K562 (cell line): ENCODE measurements around the gene TBX3. TPM values are rescaled to one million over a fixed set of nuclear protein-coding genes. Genes with fewer than 3 reads are reported as not detected.
A peak's percentile ranks its signal among the peaks of the same experiment; 100 is the strongest.

ENCODE experiments used
- ATAC-seq: fragments of 200-7000 bp; cut with Tn5 transposase; 3 replicates; pipeline ENCODE4 v1.9.1; 2020; ENCODE audit warnings: moderate library complexity
- BruUV-seq: library from RNA; stranded (reverse); fragments of 400-500 nt; replicated peaks from 2 replicates; lab custom pipeline; 2021; lab: Mats Ljungman, UMichigan
- CTCF ChIA-PET: fragments of 300-600 bp; formaldehyde crosslinking; extraction: SDS; loops from one replicate; lab custom pipeline; 2021; ENCODE audit warnings: low intra/inter-chr PET ratio; lab: Yijun Ruan, JAX
- POLR2A ChIA-PET: fragments of 300-600, 350-650 bp; sonication (Branson Sonifier 250); formaldehyde crosslinking; extraction: SDS; loops from one replicate; lab custom pipeline; 2021; ENCODE audit warnings: antibody characterized with exemption, inconsistent platforms; lab: Yijun Ruan, JAX
- DNase-seq, 4 experiments: peaks; one replicate each; pipeline versions ENCODE4 v3.0.0 to v3.0.0-alpha.2; 2011 to 2018; ENCODE audit warnings: low spot score in 3 of 4, mixed read lengths in 3 of 4; ENCODE audit errors: extremely low read depth in 1 of 4
- FAIRE-seq: peaks from 2 replicates; lab custom pipeline; 2011; peaks lifted over from hg19 to GRCh38; lab: Jason Lieb, UNC
- H2AFZ ChIP-seq: 2 replicates; pipeline ENCODE4 v1.6.0; 2011; ENCODE audit warnings: low read depth, low read length, control low read depth, inconsistent platforms
- H3K27ac ChIP-seq: fragments of 200-600 bp; 3 replicates; pipeline ENCODE4 v1.8.0; 2011; ENCODE audit warnings: low read depth, mild to moderate bottlenecking, control low read depth, inconsistent platforms, low read length, moderate library complexity, mixed read lengths; ENCODE audit errors: extremely low read depth
- H3K27me3 ChIP-seq, 2 experiments: fragments of 300-600 bp in 1 of 2; 2 replicates in 1 of 2; 3 replicates in 1 of 2; pipeline versions ENCODE4 v1.6.0 to v1.8.0; 2011; ENCODE audit warnings: inconsistent platforms in 2 of 2, low read length in 2 of 2, mild to moderate bottlenecking in 1 of 2, mixed read lengths in 1 of 2, moderate library complexity in 1 of 2; ENCODE audit not compliant: control insufficient read depth in 2 of 2, insufficient read depth in 2 of 2
- H3K36me3 ChIP-seq: fragments of 300-600 bp; 3 replicates; pipeline ENCODE4 v1.8.0; 2011; ENCODE audit warnings: mild to moderate bottlenecking, low read length, inconsistent platforms; ENCODE audit not compliant: control insufficient read depth, insufficient read depth
- H3K4me1 ChIP-seq, 2 experiments: fragments of 200-600 bp in 1 of 2; replicated peaks in 1 of 2; 2 replicates in 1 of 2; 3 replicates in 1 of 2; pipeline versions ENCODE4 v1.5.1 to v1.8.0; 2011; ENCODE audit warnings: inconsistent platforms in 2 of 2, low read length in 2 of 2, mild to moderate bottlenecking in 1 of 2, mixed read lengths in 1 of 2, moderate library complexity in 1 of 2; ENCODE audit not compliant: control insufficient read depth in 2 of 2, insufficient read depth in 2 of 2
- H3K4me2 ChIP-seq: 2 replicates; pipeline ENCODE4 v1.6.1; 2011; ENCODE audit warnings: low read length, control low read depth, inconsistent platforms, mixed read lengths; ENCODE audit not compliant: insufficient read depth
- H3K4me3 ChIP-seq: fragments of 200-600 bp; sonication (generic), shearing (Covaris generic); 2 replicates; pipeline ENCODE4 v1.5.1; 2016; ENCODE audit warnings: control low read depth, inconsistent platforms
- H3K79me2 ChIP-seq: fragments of 200-600 bp; 3 replicates; pipeline ENCODE4 v1.8.0; 2011; ENCODE audit warnings: low read length, inconsistent platforms; ENCODE audit not compliant: control insufficient read depth, insufficient read depth
- H3K9ac ChIP-seq, 2 experiments: 2 replicates each; pipeline versions ENCODE4 v1.6.0 to v1.6.1; 2011; ENCODE audit warnings: low read depth in 2 of 2, low read length in 2 of 2, control low read depth in 1 of 2, inconsistent platforms in 1 of 2, mild to moderate bottlenecking in 1 of 2, mixed read lengths in 1 of 2; ENCODE audit not compliant: insufficient read depth in 1 of 2
- H3K9me1 ChIP-seq: one replicate; pipeline ENCODE4 v1.6.0; 2011; ENCODE audit warnings: inconsistent platforms, mild to moderate bottlenecking, low read length, moderate library complexity; ENCODE audit not compliant: control insufficient read depth, insufficient read depth
- H3K9me3 ChIP-seq: replicated peaks from 2 replicates; pipeline ENCODE4 v1.5.1; 2011; ENCODE audit warnings: low read depth, low read length, inconsistent platforms; ENCODE audit not compliant: control insufficient read depth, insufficient read depth
- H4K20me1 ChIP-seq: replicated peaks from 2 replicates; pipeline ENCODE4 v1.6.1; 2011; ENCODE audit warnings: low read length, inconsistent platforms, mixed read lengths; ENCODE audit not compliant: control insufficient read depth, insufficient read depth
- HNRNPL ChIP-seq: fragments of 200-400 bp; formaldehyde crosslinking; IDR thresholded peaks from 2 replicates; pipeline ENCODE4 v1.6.1; 2017; ENCODE audit warnings: low read depth, mild to moderate bottlenecking, low read length
- RAD21 ChIP-seq, 2 experiments: fragments of 250-450 bp in 1 of 2; fragments of 450-650 bp in 1 of 2; sonication (Bioruptor Pico) in 1 of 2; formaldehyde crosslinking in 1 of 2; IDR thresholded peaks in 1 of 2; conservative IDR thresholded peaks in 1 of 2; 2 replicates each; pipeline versions ENCODE4 v1.4.0 to v1.8.0; 2020 to 2022; ENCODE audit warnings: mild to moderate bottlenecking in 2 of 2, moderate library complexity in 1 of 2
- SUPT5H ChIP-seq: fragments of 450-650 bp; IDR thresholded peaks from 2 replicates; pipeline ENCODE4 v1.6.1; 2016
- WGBS: fragments of 100-300 bp; shearing (Covaris generic); methylation state at CpG from one replicate; pipeline ENCODE4 v1.1.6; 2016; ENCODE audit warnings: low coverage, mixed read lengths; ENCODE audit not compliant: insufficient coverage; ENCODE audit errors: missing lambda C conversion rate; 5-methylcytosine and 5-hydroxymethylcytosine counted together
- in situ Hi-C: fragments of 300-500 bp; cut with MboI; formaldehyde crosslinking; loops from 4 replicates; pipeline ENCODE4 v1.15.0; 2018; ENCODE audit warnings: inconsistent platforms, mixed read lengths
- intact Hi-C: fragments of 100-400 bp; cut with micrococcal nuclease; formaldehyde crosslinking; loops from 2 replicates; pipeline ENCODE4 v1.14.2; 2022
- polyA plus RNA-seq, 8 experiments: library from polyadenylated mRNA; depleted of rRNA in 4 of 8; stranded (reverse) in 5 of 8; unstranded in 3 of 8; fragments of >200 nt; fragmentation: Nextera tagmentation in 2 of 8; fragmentation: Illumina TruSeq in 1 of 8; extraction: Ambion mirVana in 2 of 8; extraction: Trizol in 1 of 8; gene quantifications; 2 replicates each; pipeline versions ENCODE4 v1.2.1 to v1.2.3, GENCODE V29; 2011 to 2014; ENCODE audit warnings: inconsistent platforms in 1 of 8, missing spikeins in 1 of 8
- total RNA-seq, 7 experiments: library from RNA; depleted of rRNA in 6 of 7; stranded (reverse); fragments of >200 nt in 6 of 7; fragmentation: Illumina TruSeq in 2 of 7; extraction: Trizol in 2 of 7; gene quantifications; 2 replicates each; pipeline versions ENCODE4 v1.2.1 to v1.2.3, GENCODE V29; 2011 to 2021; ENCODE audit warnings: low replicate concordance in 1 of 7
- TF ChIP-seq, protein P1 (sequence below), 2 experiments: fragments of 450-650 bp; IDR thresholded peaks; 2 replicates each; pipeline ENCODE4 v1.6.1; 2016; ENCODE audit warnings: mild to moderate bottlenecking in 2 of 2, borderline replicate concordance in 1 of 2, low read depth in 1 of 2, moderate library complexity in 1 of 2
- TF ChIP-seq, protein P2 (sequence below), 3 experiments: IDR thresholded peaks in 2 of 3; conservative IDR thresholded peaks in 1 of 3; 2 replicates each; pipeline ENCODE4 v1.5.1; 2011 to 2012; ENCODE audit warnings: low read length in 3 of 3, mild to moderate bottlenecking in 3 of 3, control low read depth in 2 of 3, improper control_type of control experiment in 1 of 3, inconsistent platforms in 1 of 3, low read depth in 1 of 3, mixed read lengths in 1 of 3, moderate library complexity in 1 of 3; ENCODE audit not compliant: insufficient read depth in 2 of 3

Gene TBX3
- total and polyA plus RNA-seq, 9 of the 15 experiments (the other 6 are each of a cell fraction or from before 2014, with no cell fraction given), result 0.03 to 0.60 (median 0.19) TPM

- H3K36me3 ChIP-seq, result no peaks in the 10 kb centered on the region
- no peaks in the 10 kb centered on the region for H3K9me1 ChIP-seq
- H4K20me1 ChIP-seq, result no peaks in the 10 kb centered on the region
- H3K4me2 ChIP-seq, result no peak overlapping the region
- BruUV-seq, result no TSS peak
- WGBS, result 0% methylated on average over 15 of the region's 15 CpGs
- intact Hi-C loops (no loop called here), in situ Hi-C loops (no loop called here)
- H2AFZ ChIP-seq, result no peak overlapping the region
- no peaks in the 10 kb centered on the region for H3K9me3 ChIP-seq
- no peaks in the 10 kb centered on the region for H3K4me1 ChIP-seq
- no peaks in the 10 kb centered on the region for H3K79me2 ChIP-seq
- ChIA-PET POLR2A (no interaction called here), CTCF (interaction anchor here (0.8 kb wide), 1 partner anchor 657 kb away, joined by 3 read pairs; no protein-coding TSS in a partner anchor)
- no peak overlapping the region for H3K27ac ChIP-seq
- no peaks in the 10 kb centered on the region; a peak in 1 of 5 replicates for H3K27me3 ChIP-seq
- H3K4me3 ChIP-seq, result no peak overlapping the region
- H3K9ac ChIP-seq, result no peak overlapping the region
- DNase-seq, result peak in 1 of 4 experiments; percentile 34
- ATAC-seq, result no peak
- TF ChIP-seq, protein P1, sequence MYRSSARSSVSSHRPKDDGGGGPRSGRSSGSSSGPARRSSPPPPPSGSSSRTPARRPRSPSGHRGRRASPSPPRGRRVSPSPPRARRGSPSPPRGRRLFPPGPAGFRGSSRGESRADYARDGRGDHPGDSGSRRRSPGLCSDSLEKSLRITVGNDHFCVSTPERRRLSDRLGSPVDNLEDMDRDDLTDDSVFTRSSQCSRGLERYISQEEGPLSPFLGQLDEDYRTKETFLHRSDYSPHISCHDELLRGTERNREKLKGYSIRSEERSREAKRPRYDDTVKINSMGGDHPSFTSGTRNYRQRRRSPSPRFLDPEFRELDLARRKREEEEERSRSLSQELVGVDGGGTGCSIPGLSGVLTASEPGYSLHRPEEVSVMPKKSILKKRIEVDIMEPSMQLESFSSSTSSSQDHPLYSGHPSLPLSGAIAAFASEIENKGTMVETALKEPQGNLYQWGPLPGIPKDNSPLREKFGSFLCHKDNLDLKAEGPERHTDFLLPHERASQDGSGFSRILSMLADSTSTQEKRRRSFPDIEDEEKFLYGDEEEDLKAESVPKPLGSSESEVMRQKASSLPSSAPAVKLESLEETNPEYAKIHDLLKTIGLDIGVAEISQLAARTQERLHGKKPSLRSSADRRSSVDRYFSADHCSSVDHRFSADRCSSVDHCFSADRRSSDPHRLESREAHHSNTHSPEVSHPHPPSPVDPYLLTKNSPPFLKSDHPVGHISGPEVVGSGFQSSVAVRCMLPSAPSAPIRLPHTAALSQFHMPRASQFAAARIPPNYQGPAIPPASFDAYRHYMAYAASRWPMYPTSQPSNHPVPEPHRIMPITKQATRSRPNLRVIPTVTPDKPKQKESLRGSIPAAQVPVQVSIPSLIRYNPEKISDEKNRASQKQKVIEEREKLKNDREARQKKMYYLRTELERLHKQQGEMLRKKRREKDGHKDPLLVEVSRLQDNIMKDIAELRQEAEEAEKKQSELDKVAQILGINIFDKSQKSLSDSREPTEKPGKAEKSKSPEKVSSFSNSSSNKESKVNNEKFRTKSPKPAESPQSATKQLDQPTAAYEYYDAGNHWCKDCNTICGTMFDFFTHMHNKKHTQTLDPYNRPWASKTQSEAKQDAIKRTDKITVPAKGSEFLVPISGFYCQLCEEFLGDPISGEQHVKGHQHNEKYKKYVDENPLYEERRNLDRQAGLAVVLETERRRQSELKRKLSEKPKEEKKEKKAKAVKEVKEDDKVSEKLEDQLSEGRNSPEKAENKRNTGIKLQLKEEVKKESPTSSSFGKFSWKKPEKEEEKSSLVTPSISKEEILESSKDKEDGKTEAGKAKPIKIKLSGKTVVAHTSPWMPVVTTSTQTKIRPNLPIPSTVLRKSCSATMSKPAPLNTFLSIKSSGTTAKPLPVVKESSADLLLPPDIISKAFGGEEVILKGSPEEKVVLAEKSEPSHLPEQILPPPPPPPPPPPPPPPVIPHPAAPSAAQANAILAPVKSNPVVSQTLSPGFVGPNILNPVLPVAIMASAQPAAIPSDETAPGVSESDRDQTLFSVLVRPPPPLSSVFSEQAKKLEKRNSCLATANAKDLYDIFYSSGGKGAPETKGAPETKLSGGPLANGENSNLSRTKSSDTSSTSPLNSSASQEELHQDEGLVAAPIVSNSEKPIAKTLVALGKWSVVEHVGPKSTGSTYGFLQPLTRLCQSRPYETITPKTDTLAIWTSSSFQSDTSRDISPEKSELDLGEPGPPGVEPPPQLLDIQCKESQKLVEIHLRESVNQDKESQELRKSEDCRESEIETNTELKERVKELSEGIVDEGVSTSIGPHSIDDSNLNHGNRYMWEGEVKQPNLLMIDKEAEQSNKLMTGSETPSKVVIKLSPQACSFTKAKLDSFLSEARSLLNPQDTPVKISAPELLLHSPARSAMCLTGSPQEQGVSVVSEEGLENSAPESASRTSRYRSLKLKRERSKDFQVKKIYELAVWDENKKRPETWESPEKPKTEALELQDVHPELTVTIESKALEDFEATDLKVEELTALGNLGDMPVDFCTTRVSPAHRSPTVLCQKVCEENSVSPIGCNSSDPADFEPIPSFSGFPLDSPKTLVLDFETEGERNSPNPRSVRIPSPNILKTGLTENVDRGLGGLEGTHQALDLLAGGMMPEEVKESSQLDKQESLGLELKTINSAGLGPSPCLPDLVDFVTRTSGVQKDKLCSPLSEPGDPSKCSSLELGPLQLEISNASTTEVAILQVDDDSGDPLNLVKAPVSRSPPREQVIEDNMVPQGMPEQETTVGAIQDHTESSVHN (IDR thresholded peaks at IDR 0.05; ENCODE audit: borderline replicate concordance in 1 of 2, low read depth in 1 of 2), result no peak
- TF ChIP-seq HNRNPL (no peak), SUPT5H (no peak), RAD21 (CRISPR knock-in tag; conservative IDR thresholded peaks at IDR 0.05 in 1 of 2, IDR thresholded peaks at IDR 0.05 in 1 of 2) (peak in 1 of 2 experiments; percentile 35; a peak in 2 of 4 replicates)
- TF ChIP-seq, protein P2, sequence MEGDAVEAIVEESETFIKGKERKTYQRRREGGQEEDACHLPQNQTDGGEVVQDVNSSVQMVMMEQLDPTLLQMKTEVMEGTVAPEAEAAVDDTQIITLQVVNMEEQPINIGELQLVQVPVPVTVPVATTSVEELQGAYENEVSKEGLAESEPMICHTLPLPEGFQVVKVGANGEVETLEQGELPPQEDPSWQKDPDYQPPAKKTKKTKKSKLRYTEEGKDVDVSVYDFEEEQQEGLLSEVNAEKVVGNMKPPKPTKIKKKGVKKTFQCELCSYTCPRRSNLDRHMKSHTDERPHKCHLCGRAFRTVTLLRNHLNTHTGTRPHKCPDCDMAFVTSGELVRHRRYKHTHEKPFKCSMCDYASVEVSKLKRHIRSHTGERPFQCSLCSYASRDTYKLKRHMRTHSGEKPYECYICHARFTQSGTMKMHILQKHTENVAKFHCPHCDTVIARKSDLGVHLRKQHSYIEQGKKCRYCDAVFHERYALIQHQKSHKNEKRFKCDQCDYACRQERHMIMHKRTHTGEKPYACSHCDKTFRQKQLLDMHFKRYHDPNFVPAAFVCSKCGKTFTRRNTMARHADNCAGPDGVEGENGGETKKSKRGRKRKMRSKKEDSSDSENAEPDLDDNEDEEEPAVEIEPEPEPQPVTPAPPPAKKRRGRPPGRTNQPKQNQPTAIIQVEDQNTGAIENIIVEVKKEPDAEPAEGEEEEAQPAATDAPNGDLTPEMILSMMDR (IDR thresholded peaks at IDR 0.05 in 2 of 3, conservative IDR thresholded peaks at IDR 0.05 in 1 of 3; ENCODE audit: insufficient read depth in 2 of 3, low read depth in 1 of 3, low read length in 3 of 3), result peak; percentile 18 to 45 (median 33); a peak in 3 of 6 replicates
- FAIRE-seq, result no peak
These were observed 47.1 kb downstream of the TBX3 start for GRCh38 chr12:114636723-114637480.
